GM21619 (cell line): ENCODE data around the gene FTCD.
"Not testable (repeated sequence)": the region's sequence is repeated elsewhere in the genome, so short reads cannot be mapped to it uniquely, and the experiment has no call there.

Experiments
- ATAC-seq: cut with Tn5 transposase; IDR thresholded peaks from one replicate; pipeline ENCODE4 v1.9.1; 2021; ENCODE audit not compliant: unreplicated experiment

The FTCD gene

DNA sequence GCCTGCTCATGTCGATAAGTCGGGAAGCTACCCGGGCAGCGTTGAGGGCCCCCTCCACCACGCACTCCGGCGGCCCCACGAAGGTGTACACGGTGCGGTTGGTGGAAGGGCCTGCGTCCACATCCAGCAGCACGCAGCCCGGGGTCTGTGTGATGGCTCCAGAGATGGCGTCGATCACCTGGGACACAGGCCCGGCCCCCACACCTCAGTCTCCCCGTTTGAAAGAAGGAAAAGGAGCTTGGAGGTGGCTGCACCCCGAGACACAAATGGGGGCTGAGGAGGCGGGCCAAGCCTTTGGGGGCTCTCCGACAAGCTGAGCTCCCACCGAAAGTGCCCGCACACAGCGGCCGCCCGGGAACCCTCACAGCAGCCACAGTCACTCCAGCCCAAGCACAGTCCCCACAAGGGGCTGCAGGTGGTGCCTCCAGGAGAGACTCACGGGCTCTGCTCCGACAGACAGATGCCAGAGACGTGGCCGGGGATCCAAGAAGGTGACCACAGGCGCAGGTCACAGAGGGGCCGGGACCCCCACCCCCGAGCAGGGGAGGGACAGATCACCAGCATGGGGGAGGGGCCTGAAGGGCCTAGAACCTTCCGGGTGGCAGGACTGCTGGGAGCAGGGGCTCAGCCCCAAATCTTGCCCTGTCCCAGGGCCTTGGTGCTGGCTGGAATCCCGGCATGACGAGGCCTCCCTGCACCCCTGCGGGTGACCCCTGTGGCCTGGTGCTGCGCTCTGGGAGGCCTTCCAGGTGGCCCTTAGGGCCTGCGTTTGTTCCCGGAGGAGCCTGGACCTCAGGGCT lies 1.0 kb downstream of the FTCD start:
- ATAC-seq = no peak

DNA sequence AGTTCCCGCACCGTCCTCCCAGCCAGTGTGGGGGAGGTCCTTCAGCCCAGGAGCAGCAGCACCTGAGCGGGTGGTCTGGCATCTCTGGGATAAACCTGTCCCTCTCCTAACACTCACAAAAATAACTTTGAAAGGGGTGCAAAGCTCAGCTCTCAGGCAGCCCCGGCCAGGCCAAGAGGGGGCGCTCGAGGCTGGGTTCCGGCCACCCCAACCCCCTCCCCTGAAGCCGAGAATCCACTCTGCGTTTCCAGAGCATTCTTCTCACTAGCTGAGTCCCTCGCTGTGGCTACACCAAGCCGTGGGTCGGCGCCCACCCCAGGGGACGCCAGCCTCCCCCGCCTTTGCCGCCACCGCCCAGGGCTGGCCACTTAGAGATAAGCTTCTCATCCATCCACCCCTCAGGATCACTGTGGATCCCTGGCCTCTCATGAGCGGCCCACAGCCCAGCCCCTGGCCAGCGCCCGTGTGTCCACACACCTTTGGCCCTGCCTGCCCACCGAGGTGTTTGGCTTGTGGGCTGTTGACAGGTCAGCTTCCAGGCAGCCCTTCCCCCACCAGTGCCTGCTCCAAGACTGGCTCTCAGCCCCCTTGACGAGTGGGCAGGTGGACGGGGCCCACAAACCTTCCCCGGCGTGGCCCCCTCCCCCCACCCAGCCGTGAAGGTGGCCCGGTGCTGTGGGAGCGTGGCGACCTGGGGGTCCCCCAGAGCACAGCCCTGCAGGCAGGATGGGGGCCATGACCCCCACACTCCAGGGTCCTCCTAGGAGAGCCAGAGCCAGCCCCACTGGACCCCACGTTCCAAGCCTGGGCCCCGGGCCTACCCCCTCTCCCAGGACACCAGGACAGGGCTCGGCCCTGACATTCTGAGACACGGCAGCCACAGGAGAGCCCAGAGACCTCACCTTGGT lies 1.9 kb downstream of the FTCD start:
- ATAC-seq = no peak

DNA sequence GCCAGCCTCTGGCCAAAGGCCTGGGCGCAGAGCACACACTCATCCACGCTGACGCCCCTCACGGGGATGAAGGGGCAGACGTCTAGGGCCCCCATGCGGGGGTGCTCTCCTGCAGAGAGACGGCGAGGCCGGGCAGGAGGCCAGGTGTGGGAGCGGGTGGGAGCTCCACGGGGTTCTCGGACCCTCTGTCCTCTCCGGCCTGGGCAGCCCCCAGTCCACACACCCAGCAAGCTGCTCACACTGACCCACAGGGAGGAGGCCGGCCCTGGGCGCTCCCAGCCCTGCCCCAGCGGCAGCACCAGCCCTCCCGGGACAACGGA lies 2.5 kb downstream of the FTCD start:
- ATAC-seq = no peak

DNA sequence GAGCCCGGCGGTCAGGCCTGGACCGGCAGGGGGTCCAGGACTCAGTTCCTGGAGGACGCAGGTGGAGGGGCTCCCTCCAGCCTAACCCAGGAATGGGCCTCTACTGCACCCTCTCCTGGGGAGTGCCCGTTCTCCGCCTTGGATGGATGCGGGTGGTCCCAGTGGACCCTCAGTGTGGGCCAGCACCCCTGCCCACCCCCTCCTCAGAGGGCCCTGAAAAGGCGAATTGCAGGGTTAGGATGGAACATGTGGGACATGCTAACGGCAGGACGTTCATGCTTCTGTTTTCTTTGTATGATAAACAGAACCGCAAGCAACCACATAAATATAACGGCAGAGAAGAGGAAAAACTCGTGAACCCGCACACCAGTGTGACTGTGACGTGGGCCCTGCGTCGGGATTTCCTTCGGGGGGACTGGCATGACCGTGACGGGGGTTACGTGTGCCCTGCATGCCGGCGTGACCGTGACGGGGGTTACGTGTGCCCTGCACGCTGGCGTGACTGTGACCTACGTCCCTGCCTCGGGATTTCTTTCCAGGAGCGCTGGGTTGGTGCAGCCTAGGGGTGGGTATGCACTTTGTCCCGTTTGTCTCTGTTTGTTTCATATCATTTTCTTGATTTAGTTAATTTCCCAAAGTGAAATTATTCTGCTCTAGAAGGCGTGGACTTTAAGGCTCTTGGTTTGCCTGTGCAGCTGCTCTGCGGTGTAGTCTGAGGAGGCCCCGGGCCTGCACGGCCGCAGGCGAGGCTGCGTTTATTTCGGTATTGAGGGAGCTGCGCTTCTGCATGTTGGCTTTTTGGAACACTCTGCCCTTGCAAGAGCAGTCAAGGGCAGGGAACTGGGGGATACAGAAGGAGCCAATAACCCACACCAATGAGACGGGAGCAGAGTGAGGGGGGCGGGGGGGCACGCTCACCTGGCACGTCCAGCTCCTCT lies 3.1 kb downstream of the FTCD start:
- no peak for ATAC-seq

DNA sequence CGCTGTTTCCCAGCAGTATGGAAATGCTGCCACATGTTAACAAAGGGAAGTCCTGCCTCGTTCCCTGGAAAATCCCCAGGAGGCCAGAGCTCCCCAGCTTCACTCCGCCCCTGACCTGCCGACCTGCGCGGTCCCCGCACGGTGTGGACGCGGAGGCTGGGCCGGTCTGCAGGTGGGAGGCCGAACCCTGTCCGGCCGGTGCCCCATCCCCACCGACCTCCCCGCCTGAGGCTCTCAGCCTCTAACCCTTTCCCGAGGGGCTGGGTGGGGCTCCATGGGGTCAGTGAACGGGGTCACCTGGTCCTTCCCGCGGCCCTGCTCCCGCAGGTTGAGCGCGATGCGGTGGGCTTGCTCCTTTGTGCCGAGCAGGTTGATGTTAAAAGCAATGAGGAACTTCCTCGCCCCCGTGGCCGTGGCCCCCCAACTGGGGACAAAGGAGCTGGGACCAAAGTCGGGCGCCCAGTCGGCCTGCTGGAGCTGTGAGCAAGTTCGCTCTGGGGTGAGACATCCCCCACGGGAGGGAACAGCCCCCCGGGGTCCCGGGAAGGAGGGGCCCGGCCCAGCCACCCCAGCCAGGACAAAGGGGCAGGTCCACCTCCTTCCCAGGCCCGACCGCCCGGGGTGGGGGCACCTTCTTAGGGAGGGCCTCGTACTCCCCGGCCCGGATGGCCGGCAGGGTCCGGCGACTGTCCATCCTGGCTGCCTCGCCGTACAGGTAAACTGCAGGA lies 4.0 kb downstream of the FTCD start:
- ATAC-seq = no peak

DNA sequence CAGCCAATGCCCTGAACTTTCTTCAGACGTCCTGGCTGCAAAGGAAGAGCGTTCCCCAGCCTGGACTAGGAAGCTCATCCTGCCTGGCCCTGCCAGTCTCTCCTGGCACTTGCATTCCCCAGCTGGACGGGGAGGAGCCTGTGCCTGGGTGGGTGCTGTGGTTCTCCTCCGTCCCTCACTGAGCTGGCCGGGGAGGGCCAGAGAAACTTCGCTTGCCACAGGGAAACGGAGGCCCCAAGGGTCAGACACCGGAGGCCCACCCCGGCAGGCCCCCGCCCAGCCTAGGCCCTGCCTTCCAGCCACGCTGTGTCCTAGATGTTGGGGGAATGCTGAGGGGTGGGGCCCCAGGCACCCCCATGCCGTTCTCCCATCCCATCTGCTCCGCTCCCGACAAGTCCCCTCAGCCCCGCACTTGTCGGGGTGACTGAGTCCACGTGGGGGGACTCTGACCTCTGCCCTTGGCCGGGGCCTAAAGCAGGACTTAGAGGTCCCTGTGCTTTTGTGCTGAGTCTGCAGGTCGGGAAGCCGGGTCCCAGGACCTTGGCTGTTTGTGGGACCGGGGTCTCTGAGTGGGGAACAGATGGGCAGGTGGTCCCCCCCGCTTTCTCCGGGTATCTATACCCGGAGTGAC lies 4.8 kb downstream of the FTCD start:
- no peak for ATAC-seq

DNA sequence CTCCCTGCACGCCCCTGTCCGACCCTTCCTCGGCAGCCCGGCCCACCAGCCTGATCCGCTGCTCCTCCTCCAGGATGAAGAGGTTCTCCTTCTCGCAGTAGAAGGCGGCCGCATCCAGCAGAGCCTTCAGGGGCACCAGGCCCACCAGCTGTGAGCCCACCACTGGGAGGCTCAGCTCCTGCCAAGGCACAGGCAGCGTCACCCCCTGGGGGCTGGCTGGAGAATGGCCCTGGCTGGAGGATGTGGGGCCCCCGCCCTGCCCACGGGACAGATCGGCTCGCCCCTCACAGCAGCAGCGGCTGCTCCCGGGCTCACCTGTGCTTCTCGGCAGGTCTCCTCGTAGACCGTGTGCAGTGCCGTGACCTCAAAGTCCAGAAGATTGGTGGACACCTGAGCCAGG lies 5.3 kb downstream of the FTCD start:
- no peak for ATAC-seq

DNA sequence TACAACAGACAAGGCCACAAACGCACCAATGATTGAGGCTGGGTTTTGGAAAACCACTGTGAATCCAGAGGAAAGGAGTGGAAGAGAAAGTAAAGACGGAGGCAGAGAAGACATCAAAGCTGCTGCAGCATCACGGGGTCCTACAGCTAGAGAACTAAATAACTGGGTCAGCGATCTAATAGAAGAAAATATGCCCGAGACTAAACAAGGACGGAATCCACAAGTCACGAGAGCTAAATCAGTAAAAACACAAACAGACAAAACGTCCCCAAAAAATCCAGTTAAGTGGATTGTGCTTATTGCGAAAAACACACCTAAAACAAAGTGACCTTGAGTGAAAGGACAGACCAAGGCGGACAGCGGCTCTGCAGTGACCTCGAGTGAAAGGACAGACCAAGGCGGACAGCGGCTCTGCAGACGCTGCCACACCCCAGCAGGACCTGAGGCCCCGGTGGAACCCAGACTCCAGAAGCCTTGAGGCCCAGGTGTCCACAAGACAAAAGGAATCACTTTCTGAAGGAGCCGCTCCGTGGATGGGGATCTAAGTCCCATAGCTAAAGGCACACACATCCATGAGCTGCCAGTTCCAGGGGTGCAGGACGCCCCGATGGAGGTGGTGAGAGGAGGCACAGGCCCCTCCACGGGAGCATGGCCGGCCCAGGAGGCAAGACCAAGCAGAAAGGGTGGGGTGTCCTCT lies 6.0 kb downstream of the FTCD start:
- no peak for ATAC-seq

DNA sequence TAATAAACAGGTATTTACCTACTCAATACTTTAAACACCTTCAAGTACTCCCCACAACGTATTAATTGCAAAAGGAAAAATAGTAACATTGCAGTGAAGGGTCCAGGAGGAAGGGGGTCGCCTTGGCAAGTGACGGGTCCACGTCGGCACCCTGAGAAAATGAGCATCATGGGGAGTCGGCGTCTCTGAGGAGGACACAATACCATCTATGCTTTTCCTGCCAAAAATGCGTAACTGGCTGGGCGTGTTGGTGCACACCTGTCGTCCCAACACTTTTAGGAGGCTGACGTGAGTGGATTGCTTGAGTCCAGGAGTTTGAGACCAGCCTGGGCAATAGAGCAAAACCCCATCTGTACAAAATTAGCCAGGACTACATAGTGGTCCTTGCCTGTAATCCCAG lies 7.3 kb downstream of the FTCD start:
- ATAC-seq = no peak

DNA sequence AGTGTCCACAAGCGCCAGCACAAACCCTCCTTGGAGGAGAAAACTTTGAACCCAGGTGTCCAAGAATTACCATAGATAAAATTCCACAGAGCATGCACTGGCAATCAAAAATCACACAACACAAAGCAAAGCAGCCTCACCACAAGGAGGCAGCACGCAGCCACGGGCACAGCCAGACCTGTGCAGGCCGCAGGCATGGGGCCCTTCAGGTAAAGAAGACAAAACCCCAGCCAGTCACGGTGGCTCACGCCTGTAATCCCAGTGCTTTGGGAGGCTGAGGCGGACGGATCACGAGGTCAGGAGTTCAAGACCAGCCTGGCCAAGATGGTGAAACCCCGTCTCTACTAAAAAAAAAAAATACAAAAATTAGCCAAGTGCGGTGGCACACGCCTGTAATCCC lies 8.0 kb downstream of the FTCD start:
- ATAC-seq = not testable (repeated sequence)

DNA sequence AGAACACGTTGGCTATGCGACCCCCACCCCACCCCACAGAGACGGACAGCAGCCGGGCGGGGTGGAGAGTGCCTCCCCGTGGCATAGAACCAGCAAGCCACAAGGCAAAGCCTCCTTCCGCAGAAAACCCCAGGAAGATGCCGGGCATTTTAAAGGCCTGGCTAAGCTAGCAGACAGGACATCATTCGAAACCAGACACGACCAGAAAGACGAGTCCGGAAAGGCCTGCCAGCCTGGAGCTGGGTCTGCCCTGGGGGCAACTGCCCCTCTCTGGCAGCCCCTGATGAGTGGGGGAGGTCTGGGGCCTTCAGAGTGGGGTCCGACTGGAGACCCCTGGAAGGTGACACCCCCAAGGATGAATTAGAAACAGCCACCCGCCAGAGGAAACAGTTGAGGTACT lies 8.5 kb downstream of the FTCD start:
- ATAC-seq = no peak

DNA sequence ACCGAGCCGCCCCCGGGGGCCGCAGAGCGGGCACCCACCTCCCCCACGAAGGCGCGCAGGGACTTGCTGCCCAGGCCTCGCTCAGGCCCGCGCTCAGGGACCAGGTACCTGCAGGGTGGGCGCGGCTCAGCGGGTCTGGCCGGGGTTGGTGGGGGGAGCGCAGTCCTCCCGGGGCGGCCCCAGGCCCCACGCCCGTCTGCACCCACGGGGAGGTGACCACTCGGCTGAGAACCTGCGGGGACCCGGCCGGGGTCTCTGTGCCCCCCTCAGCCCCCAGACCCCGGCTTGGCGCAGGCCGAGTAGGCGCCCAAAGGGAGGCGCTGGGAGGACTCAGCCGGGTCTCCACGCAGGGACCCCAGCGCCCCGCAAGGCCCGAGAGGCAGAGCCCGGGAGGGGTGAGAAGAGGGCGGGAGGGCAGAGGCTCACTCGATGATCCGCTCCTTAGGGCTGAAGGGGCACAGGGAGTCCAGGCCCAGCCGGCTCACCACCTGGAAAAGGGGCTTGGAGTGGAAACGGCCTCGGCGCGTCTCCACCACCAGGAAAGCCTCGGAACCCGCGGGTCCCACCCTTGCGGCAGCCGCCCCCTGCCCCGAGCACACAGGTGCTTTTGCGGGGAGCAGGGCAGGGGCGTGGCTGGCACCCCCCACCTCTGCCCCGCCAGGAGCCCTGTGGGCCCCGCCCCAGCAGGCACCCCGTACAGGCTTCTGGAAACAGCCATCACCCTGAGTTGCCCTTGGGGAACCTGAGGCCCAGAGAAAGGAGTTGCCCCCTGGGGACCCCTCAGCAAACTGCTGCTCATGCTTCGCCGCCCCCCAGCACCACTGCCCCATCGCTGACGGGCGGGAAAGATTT lies 9.3 kb downstream of the FTCD start:
- ATAC-seq = no peak

DNA sequence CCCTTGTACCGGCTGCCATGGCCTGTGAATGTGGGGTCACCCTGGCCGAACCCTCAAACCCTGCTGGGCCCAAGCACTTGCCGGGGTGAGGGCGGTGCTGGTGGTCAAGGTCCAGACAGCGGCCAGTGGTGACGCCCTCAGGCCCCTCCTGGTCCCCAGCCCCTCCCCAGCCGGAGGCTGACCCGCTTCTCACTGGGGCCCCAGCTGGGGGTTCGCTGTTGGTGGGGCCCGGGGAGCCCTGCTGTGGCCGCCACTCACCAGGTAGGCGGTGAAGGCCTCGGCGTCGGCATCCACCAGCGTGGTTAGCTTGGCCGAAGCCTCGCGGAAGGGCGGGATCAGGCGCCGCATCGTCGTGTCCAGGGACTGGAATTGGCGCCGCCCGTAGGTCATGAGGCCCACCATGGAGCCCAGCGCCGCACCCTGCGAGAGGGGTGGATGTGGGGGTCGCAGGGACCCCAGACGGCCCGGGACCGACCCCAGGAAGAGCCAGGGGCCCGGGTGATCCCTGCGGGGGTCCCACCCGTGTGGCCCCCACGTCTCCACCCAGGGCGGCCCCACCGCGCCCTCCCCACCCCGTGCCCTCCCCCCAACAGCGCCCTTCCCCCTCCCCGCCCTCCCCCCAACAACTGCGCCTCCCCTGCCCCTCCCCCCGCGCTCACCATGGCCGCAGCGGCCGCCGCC lies 10.1 kb downstream of the FTCD start:
- no peak for ATAC-seq

DNA sequence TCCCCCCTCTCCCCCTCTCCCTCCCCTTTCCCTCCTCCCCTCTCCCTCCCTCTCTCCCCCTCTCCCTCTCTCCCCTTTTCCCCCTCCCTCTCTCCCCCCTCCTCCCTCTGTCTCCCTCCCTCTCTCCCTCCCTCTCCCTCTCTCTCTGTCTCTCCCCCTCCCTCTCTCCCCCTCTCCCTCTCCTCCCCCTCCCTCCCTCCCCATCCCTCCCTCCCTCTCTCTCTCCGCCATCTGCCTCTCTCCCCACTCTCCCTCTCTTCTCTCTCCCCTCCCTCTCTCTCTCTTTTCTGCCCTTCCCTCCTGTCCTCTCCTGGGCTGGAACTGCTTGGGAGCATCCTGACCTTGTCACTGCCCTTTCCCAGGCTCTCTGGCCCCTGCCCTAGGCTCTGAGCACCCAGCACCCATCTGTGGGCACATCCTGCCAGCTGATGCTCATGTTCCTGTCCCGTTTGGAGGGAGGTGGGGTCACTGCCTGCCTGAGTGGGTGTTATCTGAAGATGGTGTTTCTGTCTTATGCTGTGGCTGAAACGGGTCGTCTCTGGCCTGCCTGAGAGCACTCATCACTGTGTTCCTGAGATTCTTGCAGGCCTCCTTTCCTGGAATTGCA lies 10.8 kb downstream of the FTCD start:
- no peak for ATAC-seq

DNA sequence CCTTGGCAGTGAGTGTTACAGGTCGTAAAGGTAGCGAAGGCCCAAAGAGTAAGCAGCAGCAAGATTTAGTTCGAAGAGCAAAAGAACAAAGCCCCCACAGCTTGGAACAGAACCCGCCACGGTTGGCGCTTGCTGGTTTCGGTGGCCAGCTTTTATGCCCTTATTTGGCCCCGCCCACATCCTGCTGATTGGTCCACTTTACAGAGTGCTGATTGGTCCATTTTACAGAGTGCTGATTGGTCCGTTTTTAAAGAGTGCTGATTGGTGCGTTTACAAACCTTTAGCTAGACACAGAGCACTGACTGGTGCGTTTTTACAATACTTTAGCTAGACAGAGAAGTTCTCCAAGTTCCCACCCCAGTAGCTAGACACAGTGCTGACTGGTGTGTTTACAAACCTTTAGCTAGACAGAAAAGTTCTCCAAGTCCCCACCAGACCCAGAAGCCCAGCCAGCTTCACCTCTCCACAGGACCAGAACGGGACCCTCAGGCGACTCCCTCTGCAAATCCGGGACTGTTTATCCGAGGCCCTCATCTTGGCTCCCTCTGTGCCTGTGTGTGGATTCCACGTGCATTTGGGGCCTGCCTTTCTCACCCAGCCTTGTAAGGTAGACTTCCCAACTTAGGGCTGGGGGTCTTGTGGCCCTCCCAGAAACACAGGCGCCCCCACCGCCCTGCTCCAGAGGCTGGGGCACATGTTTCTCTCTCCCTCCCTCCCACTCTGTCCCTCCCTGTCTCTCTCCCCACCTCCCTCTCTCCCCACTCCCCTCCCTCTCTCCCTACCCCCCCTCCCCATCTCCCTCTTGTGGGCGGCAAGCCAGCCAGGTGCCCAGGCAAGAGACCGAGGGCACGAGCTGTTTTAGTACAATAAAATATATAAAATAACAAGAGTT lies 12.6 kb downstream of the FTCD start:
- ATAC-seq = no peak

DNA sequence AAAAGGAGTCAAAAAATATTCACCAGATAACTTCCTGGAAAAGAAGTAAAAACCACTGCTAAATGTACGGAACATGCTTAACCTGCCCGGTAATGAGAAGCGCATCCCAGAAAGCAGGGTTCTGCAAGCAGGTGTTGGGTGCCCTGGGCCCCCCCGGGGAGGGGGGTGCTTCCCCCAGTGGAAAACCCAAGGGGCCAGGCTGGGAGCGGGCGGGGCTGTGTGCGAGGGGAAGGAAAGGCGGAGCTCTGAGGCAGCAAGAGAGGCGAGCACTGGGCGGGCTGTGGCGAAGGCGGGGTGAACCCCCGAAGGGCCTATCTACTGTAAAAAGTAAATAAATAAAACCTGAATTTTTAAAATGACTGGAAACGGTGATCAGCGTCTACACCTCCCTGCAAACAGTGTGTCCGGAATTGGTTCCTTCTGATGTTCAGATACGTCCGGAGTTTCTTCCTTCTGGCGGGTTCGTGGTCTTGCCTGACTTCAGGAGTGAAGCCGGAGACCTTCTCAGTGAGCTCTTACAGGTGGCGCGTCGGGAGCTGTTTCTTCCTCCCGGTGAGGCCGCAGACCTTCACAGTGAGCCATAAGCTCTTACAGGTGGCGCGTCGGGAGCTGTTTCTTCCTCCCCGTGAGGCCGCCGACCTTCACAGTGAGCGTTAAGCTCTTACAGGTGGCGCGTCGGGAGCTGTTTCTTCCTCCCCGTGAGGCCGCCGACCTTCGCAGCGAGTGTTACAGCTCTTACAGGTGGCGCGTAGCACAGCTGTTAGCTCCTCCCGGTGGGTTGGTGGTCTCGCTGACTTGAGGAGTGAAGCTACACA lies 13.4 kb downstream of the FTCD start:
- ATAC-seq = no peak
